ENCODE data around the gene SMURF2. TPM values are rescaled to one million over a fixed set of nuclear protein-coding genes. Genes with fewer than 3 reads are reported as not detected.

Gene SMURF2
- total and polyA plus RNA-seq, 9 of the 15 experiments (the other 6 are each of a cell fraction or from before 2014, with no cell fraction given), result 3.8 to 22.0 (median 14.8) TPM

- no TSS peak for BruUV-seq (replicated peaks)
- no peaks in the 10 kb centered on the region for H3K4me1 ChIP-seq (replicated peaks in 1 of 2; ENCODE audit: control insufficient read depth in 2 of 2, insufficient read depth in 2 of 2, low read length in 2 of 2)
- POLR2A ChIA-PET, result no interaction called here
- H4K20me1 ChIP-seq (replicated peaks; ENCODE audit: control insufficient read depth, insufficient read depth, low read length), result no peaks in the 10 kb centered on the region
- H3K79me2 ChIP-seq (ENCODE audit: control insufficient read depth, insufficient read depth, low read length), result no peaks in the 10 kb centered on the region
- no peak overlapping the region for H3K27ac ChIP-seq (ENCODE audit: extremely low read depth, low read depth, low read length)
- DNase-seq (ENCODE audit: extremely low read depth in 1 of 4, low spot score in 3 of 4), result no peak
- no peaks in the 10 kb centered on the region for H3K9me3 ChIP-seq (replicated peaks; ENCODE audit: control insufficient read depth, insufficient read depth, low read depth, low read length)
- 67% methylated on average over 12 of the region's 12 CpGs for WGBS (ENCODE audit: insufficient coverage, low coverage, missing lambda C conversion rate)
- intact Hi-C loops (cut with micrococcal nuclease) (no loop called here), in situ Hi-C loops (cut with MboI) (no loop called here)
- H3K4me2 ChIP-seq (ENCODE audit: insufficient read depth, low read length), result no peak overlapping the region
- no peak for FAIRE-seq
- H3K9ac ChIP-seq (ENCODE audit: insufficient read depth in 1 of 2, low read depth in 2 of 2, low read length in 2 of 2), result no peak overlapping the region
- H2AFZ ChIP-seq (ENCODE audit: low read depth, low read length), result peak overlapping the region; percentile 85
- H3K36me3 ChIP-seq (ENCODE audit: control insufficient read depth, insufficient read depth, low read length), result no peaks in the 10 kb centered on the region
- H3K9me1 ChIP-seq (ENCODE audit: control insufficient read depth, insufficient read depth, low read length), result peaks cover 3% of the 10 kb centered on the region
- ATAC-seq, result no peak
- H3K4me3 ChIP-seq, result no peak overlapping the region
- H3K27me3 ChIP-seq (ENCODE audit: control insufficient read depth in 2 of 2, insufficient read depth in 2 of 2, low read length in 2 of 2), result no peaks in the 10 kb centered on the region
- TF ChIP-seq NR1H2 (CRISPR knock-in tag; IDR thresholded peaks at IDR 0.05) (no peak), PML (IDR thresholded peaks at IDR 0.05; ENCODE audit: low read length) (no peak), BRD4 (IDR thresholded peaks at IDR 0.05) (no peak), ZNF232 (CRISPR knock-in tag; IDR thresholded peaks at IDR 0.05) (no peak), ZBTB33 (CRISPR knock-in tag; IDR thresholded peaks at IDR 0.05) (0 out of 2 replicates have a peak, but pooled peaks have one; percentile 29), BCL6 (CRISPR knock-in tag; IDR thresholded peaks at IDR 0.05) (no peak), ATF3 (IDR thresholded peaks at IDR 0.05) (no peak), ATF3 (CRISPR knock-in tag; conservative IDR thresholded peaks at IDR 0.05) (no peak), ZHX1 (conservative IDR thresholded peaks at IDR 0.05; ENCODE audit: low read length) (0 out of 2 replicates have a peak, but pooled peaks have one; percentile 61), HNRNPLL (IDR thresholded peaks at IDR 0.05; ENCODE audit: low read depth, low read length, poor library complexity, severe bottlenecking) (no peak), SETDB1 (IDR thresholded peaks at IDR 0.05; ENCODE audit: low read length) (no peak), TBP (optimal IDR thresholded peaks at IDR 0.05; ENCODE audit: low read depth, low read length) (no peak), ZNF77 (CRISPR knock-in tag; IDR thresholded peaks at IDR 0.05) (no peak), ZNF695 (CRISPR knock-in tag; IDR thresholded peaks at IDR 0.05) (no peak), CHD2 (IDR thresholded peaks at IDR 0.05; ENCODE audit: low read depth, low read length) (no peak), SMARCC2 (IDR thresholded peaks at IDR 0.05; ENCODE audit: low read depth) (no peak), PTTG1 (tag; IDR thresholded peaks at IDR 0.05; ENCODE audit: low read depth) (no peak)
- CTCF ChIA-PET (ENCODE audit: low intra/inter-chr PET ratio), result no interaction called here
Observed at GRCh38 chr17:64682261-64683181, 20.4 kb upstream of the SMURF2 start.

Measured in K562 (cell line).